Measurements from ENCODE around the gene ZNF254. TPM values are rescaled to one million over a fixed set of nuclear protein-coding genes. Genes with fewer than 3 reads are reported as not detected.
"Not testable (repeated sequence)": the region's sequence is repeated elsewhere in the genome, so short reads cannot be mapped to it uniquely, and the experiment has no call there.

ZNF254 gene
- total RNA-seq, 1 donor from 2014 or later, result 16.9 TPM

- TF ChIP-seq POLR2AphosphoS5 (IDR thresholded peaks at IDR 0.05; ENCODE audit: insufficient read depth in 1 of 2, low read depth in 1 of 2) (no peak), POLR2A (IDR thresholded peaks at IDR 0.05) (no peak), CTCF (IDR thresholded peaks at IDR 0.05) (no peak)
- Histone ChIP-seq H3K36me3 (no peaks in the 10 kb centered on the region), H3K4me3 (no peak overlapping the region), H3K4me1 (no peaks in the 10 kb centered on the region), H3K27ac (no peak overlapping the region), H3K9me3 (no peaks in the 10 kb centered on the region), H3K27me3 (no peaks in the 10 kb centered on the region)
- intact Hi-C loops (cut with DNase I), result no loop called here
- DNase-seq (ENCODE audit: extremely low spot score in 2 of 2), result peak in 1 of 2 donors; percentile 2
Observed at GRCh38 chr19:24078680-24079079, 8.3 kb upstream of the ZNF254 start.

- H3K27me3 ChIP-seq, result no peaks in the 10 kb centered on the region
- intact Hi-C loops (cut with DNase I), result no loop called here
- no peak for DNase-seq (ENCODE audit: extremely low spot score in 2 of 2)
Observed at GRCh38 chr19:24081056-24081455, 5.9 kb upstream of the ZNF254 start.

GRCh38 chr19:24098359-24098758 is 11.4 kb downstream of the ZNF254 start:
- intact Hi-C loops (cut with DNase I), result no loop called here
- H3K9me3 ChIP-seq, result no peaks in the 10 kb centered on the region
- TF ChIP-seq POLR2A (IDR thresholded peaks at IDR 0.05) (no peak), CTCF (IDR thresholded peaks at IDR 0.05) (no peak), POLR2AphosphoS5 (IDR thresholded peaks at IDR 0.05; ENCODE audit: insufficient read depth in 1 of 2, low read depth in 1 of 2) (no peak)
- no peak overlapping the region for H3K27ac ChIP-seq
- peaks cover 18% of the 10 kb centered on the region for H3K4me1 ChIP-seq
- no peak overlapping the region for H3K4me3 ChIP-seq
- no peaks in the 10 kb centered on the region for H3K27me3 ChIP-seq
- H3K36me3 ChIP-seq, result no peaks in the 10 kb centered on the region
- no peak for DNase-seq (ENCODE audit: extremely low spot score in 2 of 2)

More at GRCh38 chr19:24081056-24081455, 5.9 kb upstream of the ZNF254 start:
- no peaks in the 10 kb centered on the region for H3K36me3 ChIP-seq
- H3K27ac ChIP-seq, result no peak overlapping the region
- TF ChIP-seq CTCF (IDR thresholded peaks at IDR 0.05) (no peak), POLR2AphosphoS5 (IDR thresholded peaks at IDR 0.05; ENCODE audit: insufficient read depth in 1 of 2, low read depth in 1 of 2) (no peak), POLR2A (IDR thresholded peaks at IDR 0.05) (no peak)
- H3K4me1 ChIP-seq, result no peaks in the 10 kb centered on the region
- H3K4me3 ChIP-seq, result no peak overlapping the region
- H3K9me3 ChIP-seq, result no peaks in the 10 kb centered on the region

DNA sequence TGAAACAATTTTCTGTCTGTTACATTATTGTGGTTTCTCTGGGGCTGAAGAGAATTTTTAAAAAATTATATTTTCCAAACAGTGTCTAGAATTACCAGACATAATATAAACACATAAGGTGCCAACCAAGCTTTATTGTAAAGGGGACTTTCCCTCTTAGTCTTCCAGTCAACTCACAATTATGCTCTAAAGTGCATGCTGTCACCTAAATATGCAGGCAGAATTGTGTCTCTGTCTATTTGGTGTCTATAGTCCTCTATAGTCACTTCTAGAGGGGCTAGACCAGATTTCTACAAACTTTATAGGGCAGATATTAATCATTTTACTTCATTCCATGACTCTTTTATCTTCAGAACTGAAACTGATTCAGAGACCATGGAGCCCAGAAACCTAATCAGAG is 12.8 kb downstream of the ZNF254 start:
- TF ChIP-seq POLR2AphosphoS5 (IDR thresholded peaks at IDR 0.05; ENCODE audit: insufficient read depth in 1 of 2, low read depth in 1 of 2), result no peak
- no peak for DNase-seq (ENCODE audit: extremely low spot score in 2 of 2)
- H3K9me3 ChIP-seq, result no peaks in the 10 kb centered on the region
- H3K27ac ChIP-seq, result no peak overlapping the region
- peaks cover 18% of the 10 kb centered on the region for H3K4me1 ChIP-seq
- no peak overlapping the region for H3K4me3 ChIP-seq
- no peaks in the 10 kb centered on the region for H3K27me3 ChIP-seq
- H3K36me3 ChIP-seq, result peaks cover 0 to 5% of the 10 kb centered on the region in 2 donors
- intact Hi-C loops (cut with DNase I), result no loop called here

- H3K4me3 ChIP-seq; H3K9me3 ChIP-seq; H3K27me3 ChIP-seq; intact Hi-C loops (cut with DNase I); H3K36me3 ChIP-seq; H3K27ac ChIP-seq; DNase-seq (ENCODE audit: extremely low spot score in 2 of 2): not testable (repeated sequence)
- H3K4me1 ChIP-seq, result peaks cover 13% of the 10 kb centered on the region
Observed at GRCh38 chr19:24100597-24100996, 13.6 kb downstream of the ZNF254 start.

- H3K36me3 ChIP-seq, result peaks cover 0 to 12% of the 10 kb centered on the region in 2 donors
- H3K27me3 ChIP-seq, result no peaks in the 10 kb centered on the region
- intact Hi-C loops (cut with DNase I), result no loop called here
- no peak overlapping the region for H3K27ac ChIP-seq
- H3K4me1 ChIP-seq, result peaks cover 3% of the 10 kb centered on the region
- no peak for DNase-seq (ENCODE audit: extremely low spot score in 2 of 2)
- H3K4me3 ChIP-seq, result no peak overlapping the region
- no peak for TF ChIP-seq CTCF (IDR thresholded peaks at IDR 0.05)
- TF ChIP-seq POLR2AphosphoS5 (IDR thresholded peaks at IDR 0.05; ENCODE audit: insufficient read depth in 1 of 2, low read depth in 1 of 2), result no peak
- no peak for TF ChIP-seq POLR2A (IDR thresholded peaks at IDR 0.05)
- H3K9me3 ChIP-seq, result no peaks in the 10 kb centered on the region
Observed at GRCh38 chr19:24101459-24102115, 14.6 kb downstream of the ZNF254 start.

Measured in vagina (tissue), 2 donors.